HG02981 (cell line): ENCODE measurements around the gene MAP4.
"Not testable (repeated sequence)": the region's sequence is repeated elsewhere in the genome, so short reads cannot be mapped to it uniquely, and the experiment has no call there.

ENCODE experiments used
- ATAC-seq: cut with Tn5 transposase; IDR thresholded peaks from one replicate; pipeline ENCODE4 v1.9.1; 2021; ENCODE audit warnings: mild to moderate bottlenecking, moderate library complexity; ENCODE audit not compliant: unreplicated experiment

The MAP4 gene

GRCh38 chr3:48016301-48016973 lies at the start of gene MAP4:
MAP4 (minus strand) TSS chr3:48016416; CDS start chr3:47998860, 17,556 bp downstream.
- no peak for ATAC-seq

- ATAC-seq = no peak
Measured at GRCh38 chr3:48065035-48065434, 48.8 kb upstream of the MAP4 start.

- ATAC-seq = no peak
Measured at GRCh38 chr3:48064292-48064829, 48.1 kb upstream of the MAP4 start.

- ATAC-seq = not testable (repeated sequence)
Measured at GRCh38 chr3:48061586-48061985, 45.4 kb upstream of the MAP4 start.

- ATAC-seq = no peak
Measured at GRCh38 chr3:48058091-48058490, 41.9 kb upstream of the MAP4 start.

- no peak for ATAC-seq
Measured at GRCh38 chr3:48057521-48057920, 41.3 kb upstream of the MAP4 start.

- ATAC-seq = no peak
Measured at GRCh38 chr3:48047841-48048464, 31.7 kb upstream of the MAP4 start.

GRCh38 chr3:48042071-48042760 lies 26.0 kb upstream of the MAP4 start:
- no peak for ATAC-seq

- no peak for ATAC-seq
Measured at GRCh38 chr3:48039487-48040190, 23.4 kb upstream of the MAP4 start.

- no peak for ATAC-seq
Measured at GRCh38 chr3:48038971-48039481, 22.8 kb upstream of the MAP4 start.

GRCh38 chr3:48034000-48034516 lies 17.8 kb upstream of the MAP4 start:
- ATAC-seq = no peak

- ATAC-seq = no peak
Measured at GRCh38 chr3:48030188-48030587, 14.0 kb upstream of the MAP4 start.

GRCh38 chr3:48026951-48027908 lies 11.0 kb upstream of the MAP4 start:
- ATAC-seq = no peak

- no peak for ATAC-seq
Measured at GRCh38 chr3:48026098-48026497, 9.9 kb upstream of the MAP4 start.

GRCh38 chr3:48024401-48024800 lies 8.2 kb upstream of the MAP4 start:
- no peak for ATAC-seq

GRCh38 chr3:48023377-48023776 lies 7.2 kb upstream of the MAP4 start:
- ATAC-seq = no peak

- no peak for ATAC-seq
Measured at GRCh38 chr3:48022178-48022577, 6.0 kb upstream of the MAP4 start.

- no peak for ATAC-seq
Measured at GRCh38 chr3:48018841-48019240, 2.6 kb upstream of the MAP4 start.

- ATAC-seq = no peak
Measured at GRCh38 chr3:48015431-48016180, 610 bp downstream of the MAP4 start.
